Ovary (tissue), 3 donors: ENCODE results near the gene LRRC51.

Experiments used
- CTCF ChIP-seq, 3 donors: fragments of 450-650 bp in 2 of 3; fragments of 200-600 bp in 1 of 3; IDR thresholded peaks; one replicate each; pipeline versions ENCODE4 v1.5.1 to v1.8.0; 2016 to 2022; ENCODE audit warnings: antibody characterized with exemption in 3 of 3, mild to moderate bottlenecking in 1 of 3
- EP300 ChIP-seq: sonication (generic); formaldehyde crosslinking; IDR thresholded peaks from one replicate; pipeline ENCODE4 v1.6.1; 2017; ENCODE audit warnings: antibody characterized with exemption
- POLR2A ChIP-seq: fragments of 450-650 bp; IDR thresholded peaks from one replicate; pipeline ENCODE4 v1.6.1; 2017; ENCODE audit warnings: antibody characterized with exemption, mild to moderate bottlenecking, moderate library complexity
- donor health status: DM: no; HTN: no; CAD: no.

GRCh38 chr11:72102631-72102945 is 21.9 kb downstream of the LRRC51 start:
- TF ChIP-seq CTCF (IDR thresholded peaks at IDR 0.05) = no peak
- TF ChIP-seq EP300 = no peak
- no peak for TF ChIP-seq POLR2A
